GM12801 (cell line): Measurements from ENCODE around the gene BIK.

ENCODE experiments used
- CTCF ChIP-seq: IDR thresholded peaks from one replicate; pipeline ENCODE4 v1.5.1; 2011; ENCODE audit warnings: control low read depth; ENCODE audit not compliant: insufficient read length; ENCODE audit errors: extremely low read depth

BIK gene

GRCh38 chr22:43081968-43082367 lies 28.6 kb upstream of the BIK start:
- TF ChIP-seq CTCF, result no peak

- no peak for TF ChIP-seq CTCF
Measured at GRCh38 chr22:43085658-43086606, 24.6 kb upstream of the BIK start.

DNA sequence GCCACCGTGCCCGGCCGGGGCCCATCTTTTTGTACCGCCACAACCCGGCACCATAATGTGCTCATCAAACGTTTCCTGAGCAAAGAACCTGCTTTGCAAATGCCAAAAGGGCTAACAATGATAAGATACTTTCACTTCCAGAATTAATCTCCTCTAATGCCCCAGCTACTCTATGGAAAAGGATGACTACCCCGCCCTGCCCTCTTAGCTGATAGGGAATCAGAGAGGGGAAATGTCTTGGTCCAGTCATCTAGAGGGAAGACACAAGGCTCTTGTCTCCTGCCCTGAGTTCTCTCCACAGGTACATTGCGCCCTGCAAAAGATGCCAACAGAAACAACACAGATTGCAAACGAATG lies 21.9 kb upstream of the BIK start:
- TF ChIP-seq CTCF, result no peak

GRCh38 chr22:43088984-43089717 lies 21.4 kb upstream of the BIK start, which contains the start of gene TTLL1:
Gene TTLL1, minus strand, starts transcription at chr22:43089391. Its CDS starts 13,805 bp downstream, at chr22:43075586.
- no peak for TF ChIP-seq CTCF

GRCh38 chr22:43090130-43090789 lies 20.3 kb upstream of the BIK start:
- no peak for TF ChIP-seq CTCF

DNA sequence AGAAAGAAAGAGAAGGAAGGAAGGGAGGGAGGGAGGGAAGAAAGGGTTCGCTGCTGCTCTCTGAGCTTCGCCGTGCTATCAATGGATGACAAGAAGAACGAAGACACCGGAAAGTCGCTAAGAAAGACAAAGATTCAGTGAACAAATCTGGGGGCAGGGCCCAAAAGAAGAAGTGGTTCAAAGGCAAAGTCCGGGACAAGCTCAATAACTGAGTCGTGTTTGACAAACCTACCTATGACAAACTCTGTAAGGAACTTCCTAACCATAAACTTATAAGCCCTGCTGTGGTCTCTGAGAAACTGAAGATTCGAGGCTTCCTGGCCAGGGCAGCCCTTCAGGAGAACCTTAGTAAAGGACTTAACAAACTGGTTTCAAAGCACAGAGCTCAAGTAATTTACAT lies 18.5 kb upstream of the BIK start:
- no peak for TF ChIP-seq CTCF

GRCh38 chr22:43094085-43094484 lies 16.5 kb upstream of the BIK start:
- no peak for TF ChIP-seq CTCF
